ENCODE data around the gene ZFAND3. TPM values are rescaled to one million over a fixed set of nuclear protein-coding genes. Genes with fewer than 3 reads are reported as not detected.

The ZFAND3 gene
- total and polyA plus RNA-seq, 2 donors (not counting 3 experiments of a cell fraction or from before 2014, with no cell fraction given): 15.4 to 54.2 TPM

GRCh38 chr6:37882292-37882691 lies 62.8 kb downstream of the ZFAND3 start:
- no TSS peak for BruUV-seq (replicated peaks)
- no peak overlapping the region for H3K4me2 ChIP-seq (ENCODE audit: insufficient read depth, low read length)
- H3K4me3 ChIP-seq (replicated peaks in 1 of 3; ENCODE audit: insufficient read depth in 1 of 3, low read depth in 1 of 3, low read length in 3 of 3): no peak overlapping the region
- CTCF ChIA-PET: interaction anchor here (0.8 to 1.1 kb wide), 2 partner anchors 66 to 91 kb away, joined by 3 read pairs; no protein-coding TSS in a partner anchor
- H3K79me2 ChIP-seq (ENCODE audit: control insufficient read depth, insufficient read depth, low read length): peaks cover 85% of the 10 kb centered on the region
- DNase-seq (ENCODE audit: low read depth, low spot score) (no peak), FAIRE-seq (no peak)
- H3K36me3 ChIP-seq (ENCODE audit: control insufficient read depth in 2 of 2, extremely low read depth in 1 of 2, insufficient read depth in 2 of 2, low read length in 2 of 2): no peaks in the 10 kb centered on the region
- H2AFZ ChIP-seq (ENCODE audit: low read depth, low read length): no peak overlapping the region
- H3K9me3 ChIP-seq (replicated peaks; ENCODE audit: control insufficient read depth, insufficient read depth, low read length): no peaks in the 10 kb centered on the region
- peaks cover 24% of the 10 kb centered on the region for H4K20me1 ChIP-seq (replicated peaks; ENCODE audit: control insufficient read depth, extremely low read depth, insufficient read depth, low read length)
- H3K9ac ChIP-seq (replicated peaks; ENCODE audit: extremely low read depth, insufficient read depth, low read length): no peak overlapping the region
- POLR2A ChIA-PET: no interaction called here
- intact Hi-C loops (cut with micrococcal nuclease): no loop called here
- no peaks in the 10 kb centered on the region for H3K9me1 ChIP-seq (replicated peaks; ENCODE audit: control insufficient read depth, extremely low read depth, insufficient read depth, low read length)
- TF ChIP-seq FOS (IDR thresholded peaks at IDR 0.05; ENCODE audit: borderline replicate concordance, insufficient read depth, low read length) (no peak), POLR2AphosphoS5 (IDR thresholded peaks at IDR 0.05; ENCODE audit: insufficient read depth, low read depth, low read length) (no peak), CTCF (IDR thresholded peaks at IDR 0.05; ENCODE audit: extremely low read depth in 1 of 2, insufficient read depth in 1 of 2, low read depth in 1 of 2, low read length in 2 of 2) (no peak), MAX (IDR thresholded peaks at IDR 0.05; ENCODE audit: insufficient read depth, insufficient read length) (no peak), EZH2 (IDR thresholded peaks at IDR 0.05; ENCODE audit: borderline replicate concordance, low read depth, low read length, severe bottlenecking) (no peak), POLR2A (IDR thresholded peaks at IDR 0.05; ENCODE audit: low read depth, low read length) (no peak), JUN (IDR thresholded peaks at IDR 0.05; ENCODE audit: borderline replicate concordance, insufficient read depth, insufficient read length, low read depth) (no peak), MYC (IDR thresholded peaks at IDR 0.05; ENCODE audit: low read depth, low read length) (no peak), GATA2 (IDR thresholded peaks at IDR 0.05; ENCODE audit: insufficient read depth, insufficient read length, low read depth, low read length) (no peak)
- dilution Hi-C loops (cut with MboI; ENCODE audit: extremely low pct_ligation_motif_present, low sequenced_read_pairs): no loop called here
- no peaks in the 10 kb centered on the region for H3K27me3 ChIP-seq (ENCODE audit: control insufficient read depth in 2 of 2, insufficient read depth in 2 of 2, low read length in 2 of 2)
- H3K4me1 ChIP-seq (ENCODE audit: control insufficient read depth, extremely low read depth, insufficient read depth, low read length): no peaks in the 10 kb centered on the region
- no peak overlapping the region for H3K27ac ChIP-seq (ENCODE audit: insufficient read depth, low read depth, low read length)
